GM19467 (cell line): ENCODE results near the gene DTNA.

Experiments used
- ATAC-seq: cut with Tn5 transposase; IDR thresholded peaks from one replicate; pipeline ENCODE4 v1.9.1; 2021; ENCODE audit warnings: mild to moderate bottlenecking, moderate library complexity; ENCODE audit not compliant: unreplicated experiment

Gene DTNA

GRCh38 chr18:34767601-34768027 is 57.5 kb downstream of the DTNA start:
- no peak for ATAC-seq

GRCh38 chr18:34771958-34772357 is 61.9 kb downstream of the DTNA start:
- no peak for ATAC-seq

- no peak for ATAC-seq
Measured at GRCh38 chr18:34772887-34773286, 62.8 kb downstream of the DTNA start.

GRCh38 chr18:34773378-34773777 is 63.3 kb downstream of the DTNA start:
- ATAC-seq: no peak

- no peak for ATAC-seq
Measured at GRCh38 chr18:34773961-34774766, 64.1 kb downstream of the DTNA start.

- no peak for ATAC-seq
Measured at GRCh38 chr18:34775461-34775860, 65.4 kb downstream of the DTNA start.

GRCh38 chr18:34779112-34779511 is 69.0 kb downstream of the DTNA start:
- no peak for ATAC-seq

GRCh38 chr18:34780856-34781255 is 70.8 kb downstream of the DTNA start:
- ATAC-seq: no peak

GRCh38 chr18:34783501-34783900 is 73.4 kb downstream of the DTNA start:
- ATAC-seq: no peak

- ATAC-seq: no peak
Measured at GRCh38 chr18:34786162-34786741, 76.2 kb downstream of the DTNA start.

GRCh38 chr18:34787931-34788532 is 77.9 kb downstream of the DTNA start:
- ATAC-seq: peak; percentile 83

GRCh38 chr18:34789768-34790344 is 79.8 kb downstream of the DTNA start:
- no peak for ATAC-seq

- no peak for ATAC-seq
Measured at GRCh38 chr18:34794348-34794747, 84.2 kb downstream of the DTNA start.

GRCh38 chr18:34795070-34795732 is 85.1 kb downstream of the DTNA start:
- no peak for ATAC-seq

- ATAC-seq: no peak
Measured at GRCh38 chr18:34796035-34796657, 86.0 kb downstream of the DTNA start.

- ATAC-seq: no peak
Measured at GRCh38 chr18:34799291-34799690, 89.2 kb downstream of the DTNA start.

- ATAC-seq: no peak
Measured at GRCh38 chr18:34800381-34800780, 90.3 kb downstream of the DTNA start.

- ATAC-seq: no peak
Measured at GRCh38 chr18:34801774-34802173, 91.7 kb downstream of the DTNA start.

- no peak for ATAC-seq
Measured at GRCh38 chr18:34802959-34803358, 92.9 kb downstream of the DTNA start.

GRCh38 chr18:34803877-34804400 is 93.8 kb downstream of the DTNA start:
- ATAC-seq: no peak
